NT2/D1 (cell line): Measurements from ENCODE around the gene PLTP.

Experiments
- YY1 ChIP-seq: IDR thresholded peaks from 2 replicates; pipeline ENCODE4 v1.6.1; 2011; ENCODE audit not compliant: insufficient read length, insufficient read depth
- ZNF274 ChIP-seq: IDR thresholded peaks from 2 replicates; pipeline ENCODE4 v1.6.1; 2011; ENCODE audit warnings: mild to moderate bottlenecking, low read depth, low read length

- TF ChIP-seq ZNF274 (no peak), YY1 (no peak)
Observed at GRCh38 chr20:45959126-45959525, 47.2 kb upstream of the PLTP start.
